Measurements from ENCODE around the gene ENTPD1. TPM values are rescaled to one million over a fixed set of nuclear protein-coding genes. Genes with fewer than 3 reads are reported as not detected.

The ENTPD1 gene
- total RNA-seq, 1 experiment from 2014 or later, result 0.37 TPM

- CTCF ChIA-PET, result interaction anchor here (1.8 kb wide), 1 partner anchor 13 kb away, joined by 4 read pairs; the partner anchor contains the start of gene TCTN3
- RAD21 ChIA-PET (ENCODE audit: low non-redundant PET in 1 of 2, low total read pairs in 2 of 2, uncharacterized antibody in 2 of 2, unreplicated experiment in 2 of 2), result no interaction called here
- no peak overlapping the region for H3K4me2 ChIP-seq (ENCODE audit: low read length)
- H4K20me1 ChIP-seq (ENCODE audit: insufficient read depth), result no peaks in the 10 kb centered on the region
- no peaks in the 10 kb centered on the region for H3K9me2 ChIP-seq (ENCODE audit: insufficient read depth)
- no peaks in the 10 kb centered on the region for H3K79me2 ChIP-seq (ENCODE audit: insufficient read depth, low read length)
- H3K9me3 ChIP-seq (ENCODE audit: control insufficient read depth in 1 of 2, insufficient read depth in 1 of 2, low read depth in 1 of 2, low read length in 2 of 2), result no peaks in the 10 kb centered on the region; a peak in 1 of 4 replicates
- no peak for ATAC-seq
- no peak overlapping the region for H3K27ac ChIP-seq (ENCODE audit: low read depth, low read length)
- intact Hi-C loops (cut with micrococcal nuclease), result no loop called here
- H2AFZ ChIP-seq (ENCODE audit: low read depth, low read length, poor library complexity, severe bottlenecking), result no peak overlapping the region
- no peaks in the 10 kb centered on the region for H3K36me3 ChIP-seq (ENCODE audit: control insufficient read depth in 1 of 2, insufficient read depth in 2 of 2, low read length in 2 of 2)
- H3K4me1 ChIP-seq (ENCODE audit: control insufficient read depth in 1 of 2, insufficient read depth in 2 of 2, low read length in 2 of 2), result no peaks in the 10 kb centered on the region
- no peak overlapping the region for H3K9ac ChIP-seq (ENCODE audit: low read length)
- no TSS peak for BruUV-seq (replicated peaks)
- no peak for DNase-seq (ENCODE audit: low read depth, low spot score)
- H3K4me3 ChIP-seq (replicated peaks in 1 of 2; ENCODE audit: low read depth in 1 of 2, low read length in 2 of 2), result no peak overlapping the region
- no peaks in the 10 kb centered on the region for H3K27me3 ChIP-seq (ENCODE audit: insufficient read depth, low read length)
- TF ChIP-seq CTCF (IDR thresholded peaks at IDR 0.05 in 2 of 3, conservative IDR thresholded peaks at IDR 0.05 in 1 of 3; ENCODE audit: borderline replicate concordance in 1 of 3, insufficient read depth in 1 of 3, low read depth in 2 of 3, low read length in 2 of 3) (no peak), JUND (IDR thresholded peaks at IDR 0.05) (no peak), SIN3A (IDR thresholded peaks at IDR 0.05; ENCODE audit: low read depth) (no peak), CEBPB (IDR thresholded peaks at IDR 0.05; ENCODE audit: low read depth) (no peak), EZH2 (IDR thresholded peaks at IDR 0.05) (no peak), FOSL1 (IDR thresholded peaks at IDR 0.05; ENCODE audit: low read depth) (no peak), POLR2AphosphoS5 (IDR thresholded peaks at IDR 0.05; ENCODE audit: low read depth, low read length) (no peak), POLR2A (IDR thresholded peaks at IDR 0.05; ENCODE audit: borderline replicate concordance, extremely low read depth, insufficient read depth, insufficient read length) (no peak)
- POLR2A ChIA-PET, result no interaction called here
These were observed 49.0 kb upstream of the ENTPD1 start for GRCh38 chr10:95706990-95707389.

- ChIA-PET CTCF (interaction anchor here (2.3 kb wide), 1 partner anchor 18 kb away, joined by 5 read pairs; the partner anchor contains the start of gene TCTN3), RAD21 (ENCODE audit: low non-redundant PET in 1 of 2, low total read pairs in 2 of 2, uncharacterized antibody in 2 of 2, unreplicated experiment in 2 of 2) (no interaction called here), POLR2A (no interaction called here)
- H3K9me3 ChIP-seq (ENCODE audit: control insufficient read depth in 1 of 2, insufficient read depth in 1 of 2, low read depth in 1 of 2, low read length in 2 of 2), result no peaks in the 10 kb centered on the region; a peak in 1 of 4 replicates
- no peak overlapping the region for H3K4me3 ChIP-seq (replicated peaks in 1 of 2; ENCODE audit: low read depth in 1 of 2, low read length in 2 of 2)
- H3K27me3 ChIP-seq (ENCODE audit: insufficient read depth, low read length), result no peaks in the 10 kb centered on the region
- no peaks in the 10 kb centered on the region for H3K9me2 ChIP-seq (ENCODE audit: insufficient read depth)
- H3K9ac ChIP-seq (ENCODE audit: low read length), result no peak overlapping the region
- no TSS peak for BruUV-seq (replicated peaks)
- H3K27ac ChIP-seq (ENCODE audit: low read depth, low read length), result no peak overlapping the region
- no peaks in the 10 kb centered on the region for H3K36me3 ChIP-seq (ENCODE audit: control insufficient read depth in 1 of 2, insufficient read depth in 2 of 2, low read length in 2 of 2)
- no peaks in the 10 kb centered on the region for H4K20me1 ChIP-seq (ENCODE audit: insufficient read depth)
- H3K79me2 ChIP-seq (ENCODE audit: insufficient read depth, low read length), result no peaks in the 10 kb centered on the region
- no peak overlapping the region for H3K4me2 ChIP-seq (ENCODE audit: low read length)
- H3K4me1 ChIP-seq (ENCODE audit: control insufficient read depth in 1 of 2, insufficient read depth in 2 of 2, low read length in 2 of 2), result no peaks in the 10 kb centered on the region
- no peak for DNase-seq (ENCODE audit: low read depth, low spot score)
- intact Hi-C loops (cut with micrococcal nuclease), result no loop called here
- no peak for ATAC-seq
- no peak overlapping the region for H2AFZ ChIP-seq (ENCODE audit: low read depth, low read length, poor library complexity, severe bottlenecking)
- TF ChIP-seq ZBTB33 (IDR thresholded peaks at IDR 0.05; ENCODE audit: extremely low read depth, insufficient replicate concordance, low read length), result no peak
- no peak for TF ChIP-seq YY1 (IDR thresholded peaks at IDR 0.05; ENCODE audit: extremely low read depth, insufficient replicate concordance, low read depth, low read length)
- TF ChIP-seq CBX3 (IDR thresholded peaks at IDR 0.05; ENCODE audit: low read depth), result no peak
- no peak for TF ChIP-seq EZH2phosphoT487 (IDR thresholded peaks at IDR 0.05; ENCODE audit: borderline replicate concordance)
- TF ChIP-seq POLR2AphosphoS5 (IDR thresholded peaks at IDR 0.05; ENCODE audit: low read depth, low read length), result no peak
- TF ChIP-seq TCF7L2 (IDR thresholded peaks at IDR 0.05; ENCODE audit: borderline replicate concordance, extremely low read depth, insufficient read depth, insufficient read length), result no peak
- TF ChIP-seq CEBPB (IDR thresholded peaks at IDR 0.05; ENCODE audit: low read depth), result no peak
- TF ChIP-seq ZFX (IDR thresholded peaks at IDR 0.05), result no peak
- TF ChIP-seq ZNF274 (IDR thresholded peaks at IDR 0.05; ENCODE audit: low read depth, low read length), result no peak
- TF ChIP-seq POLR2A (IDR thresholded peaks at IDR 0.05; ENCODE audit: borderline replicate concordance, extremely low read depth, insufficient read depth, insufficient read length), result no peak
- TF ChIP-seq SRF (IDR thresholded peaks at IDR 0.05; ENCODE audit: low read depth), result no peak
- TF ChIP-seq MAX (IDR thresholded peaks at IDR 0.05), result no peak
- no peak for TF ChIP-seq JUND (IDR thresholded peaks at IDR 0.05)
These were observed 44.5 kb upstream of the ENTPD1 start for GRCh38 chr10:95711492-95711891.
